Raji (cell line): ENCODE data around the gene ELFN2.

Experiments used
- POLR2A ChIP-seq: IDR thresholded peaks from 2 replicates; pipeline ENCODE4 v1.6.1; 2011; ENCODE audit warnings: low read depth, low read length, control low read depth; ENCODE audit not compliant: insufficient read depth

ELFN2 gene

GRCh38 chr22:37334859-37335805 lies 92.1 kb downstream of the ELFN2 start:
- no peak for TF ChIP-seq POLR2A

GRCh38 chr22:37334461-37334858 lies 92.8 kb downstream of the ELFN2 start:
- TF ChIP-seq POLR2A = no peak

GRCh38 chr22:37333724-37334460 lies 93.4 kb downstream of the ELFN2 start:
- no peak for TF ChIP-seq POLR2A

GRCh38 chr22:37331856-37332536 lies 95.3 kb downstream of the ELFN2 start:
- TF ChIP-seq POLR2A = no peak

GRCh38 chr22:37331034-37331428 lies 96.2 kb downstream of the ELFN2 start:
- no peak for TF ChIP-seq POLR2A

GRCh38 chr22:37330200-37331033 lies 96.9 kb downstream of the ELFN2 start:
- no peak for TF ChIP-seq POLR2A

GRCh38 chr22:37329238-37330140 lies 97.8 kb downstream of the ELFN2 start:
- TF ChIP-seq POLR2A = no peak

GRCh38 chr22:37328017-37328416 lies 99.3 kb downstream of the ELFN2 start:
- TF ChIP-seq POLR2A = no peak

- TF ChIP-seq POLR2A = no peak
Observed at GRCh38 chr22:37326726-37327125, 100.6 kb downstream of the ELFN2 start.

- TF ChIP-seq POLR2A = no peak
Observed at GRCh38 chr22:37325039-37325395, 102.3 kb downstream of the ELFN2 start.

- TF ChIP-seq POLR2A = no peak
Observed at GRCh38 chr22:37324340-37325038, 102.8 kb downstream of the ELFN2 start.

- TF ChIP-seq POLR2A = no peak
Observed at GRCh38 chr22:37320726-37321677, 106.3 kb downstream of the ELFN2 start.
